WTC11 (cell line): ENCODE measurements around the gene PIP4P1. TPM values are rescaled to one million over a fixed set of nuclear protein-coding genes. Genes with fewer than 3 reads are reported as not detected.
"Not testable (repeated sequence)": the region's sequence is repeated elsewhere in the genome, so short reads cannot be mapped to it uniquely, and the experiment has no call there.

Experiments used
- ATAC-seq: fragments of 200-7000 bp; cut with Tn5 transposase; 2 replicates; pipeline ENCODE4 v1.10.0; 2021; ENCODE audit warnings: mild to moderate bottlenecking, moderate library complexity
- CTCF ChIA-PET: fragments of 300-600 bp; sonication (Branson Sonifier 250); formaldehyde crosslinking; loops from one replicate; lab custom pipeline; 2021; ENCODE audit warnings: antibody characterized with exemption; lab: Charles Lee
- POLR2A ChIA-PET: fragments of 350-600 bp; sonication (Branson Sonifier 250); formaldehyde crosslinking; loops from one replicate; lab custom pipeline; 2021; ENCODE audit warnings: antibody characterized with exemption; lab: Charles Lee
- DNase-seq: peaks from one replicate; pipeline ENCODE4 v3.0.0; 2021; ENCODE audit warnings: low spot score
- H3K27ac Mint-ChIP-seq: 2 replicates; pipeline ENCODE4 v1.8.0; 2021; ENCODE audit warnings: mixed read lengths
- H3K27me3 Mint-ChIP-seq: 2 replicates; pipeline ENCODE4 v1.8.0; 2021; ENCODE audit warnings: low read depth, mild to moderate bottlenecking, moderate library complexity, mixed read lengths
- H3K36me3 Mint-ChIP-seq: 2 replicates; pipeline ENCODE4 v1.8.0; 2021; ENCODE audit warnings: mixed read lengths
- H3K4me1 Mint-ChIP-seq: 2 replicates; pipeline ENCODE4 v1.8.0; 2022; ENCODE audit warnings: mixed read lengths
- H3K4me3 Mint-ChIP-seq: 2 replicates; pipeline ENCODE4 v1.8.0; 2021; ENCODE audit warnings: mild to moderate bottlenecking, moderate library complexity, mixed read lengths
- H3K9me3 Mint-ChIP-seq: 2 replicates; pipeline ENCODE4 v1.8.0; 2021; ENCODE audit warnings: mixed read lengths
- CDX4 ChIP-seq: fragments of 250-450 bp; sonication (Bioruptor Pico); IDR thresholded peaks from 2 replicates; pipeline ENCODE4 v1.9.0; 2021; ENCODE audit warnings: moderate library complexity, mild to moderate bottlenecking, inconsistent platforms, borderline replicate concordance
- ESRRA ChIP-seq: sonication (generic); formaldehyde crosslinking; IDR thresholded peaks from 2 replicates; pipeline ENCODE4 v1.8.1; 2022; ENCODE audit warnings: mild to moderate bottlenecking, missing genetic modification reagents, borderline replicate concordance
- FOXP1 ChIP-seq: sonication (generic); formaldehyde crosslinking; IDR thresholded peaks from 2 replicates; pipeline ENCODE4 v1.8.0; 2022; ENCODE audit warnings: missing genetic modification reagents, mild to moderate bottlenecking, moderate library complexity, borderline replicate concordance
- IRF2 ChIP-seq: sonication (generic); formaldehyde crosslinking; IDR thresholded peaks from 2 replicates; pipeline ENCODE4 v1.8.0; 2022; ENCODE audit warnings: low read depth, missing genetic modification reagents, borderline replicate concordance
- KAT7 ChIP-seq: sonication (generic); formaldehyde crosslinking; IDR thresholded peaks from 2 replicates; pipeline ENCODE4 v1.8.1; 2023; ENCODE audit warnings: missing genetic modification reagents, mild to moderate bottlenecking, borderline replicate concordance
- NFYB ChIP-seq: sonication (generic); formaldehyde crosslinking; conservative IDR thresholded peaks from 2 replicates; pipeline ENCODE4 v1.8.0; 2022; ENCODE audit warnings: low read depth, missing genetic modification reagents
- NR2C2 ChIP-seq: sonication (generic); formaldehyde crosslinking; IDR thresholded peaks from 2 replicates; pipeline ENCODE4 v1.8.0; 2022; ENCODE audit warnings: mild to moderate bottlenecking, missing genetic modification reagents
- NR3C1 ChIP-seq: sonication (generic); formaldehyde crosslinking; conservative IDR thresholded peaks from 2 replicates; pipeline ENCODE4 v1.8.1; 2023; ENCODE audit warnings: low read depth, mild to moderate bottlenecking, missing genetic modification reagents
- TP53 ChIP-seq: sonication (generic); formaldehyde crosslinking; IDR thresholded peaks from 2 replicates; pipeline ENCODE4 v1.8.1; 2023; ENCODE audit warnings: mild to moderate bottlenecking, missing genetic modification reagents
- USF1 ChIP-seq: sonication (generic); formaldehyde crosslinking; IDR thresholded peaks from 2 replicates; pipeline ENCODE4 v1.8.0; 2022; ENCODE audit warnings: mild to moderate bottlenecking, missing genetic modification reagents
- ZBTB21 ChIP-seq: sonication (generic); formaldehyde crosslinking; IDR thresholded peaks from 2 replicates; pipeline ENCODE4 v1.8.1; 2023; ENCODE audit warnings: mild to moderate bottlenecking, missing genetic modification reagents, borderline replicate concordance
- ZNF263 ChIP-seq: sonication (generic); formaldehyde crosslinking; IDR thresholded peaks from 2 replicates; pipeline ENCODE4 v1.8.1; 2022; ENCODE audit warnings: low read depth, mild to moderate bottlenecking, moderate library complexity, missing genetic modification reagents
- ZNF423 ChIP-seq: fragments of 250-450 bp; sonication (Bioruptor Pico); IDR thresholded peaks from 2 replicates; pipeline ENCODE4 v2.1.2; 2022; ENCODE audit warnings: mild to moderate bottlenecking, moderate library complexity
- total RNA-seq: library from RNA; stranded (reverse); gene quantifications from 3 replicates; pipeline ENCODE4 v1.2.3, GENCODE V29; 2021
- TF ChIP-seq, protein P1 (sequence below): fragments of 250-450 bp; sonication (Bioruptor Pico); conservative IDR thresholded peaks from 2 replicates; pipeline ENCODE4 v1.9.0; 2021; ENCODE audit warnings: mild to moderate bottlenecking
- TF ChIP-seq, protein P2 (sequence below): sonication (generic); formaldehyde crosslinking; IDR thresholded peaks from 2 replicates; pipeline ENCODE4 v1.8.1; 2022; ENCODE audit warnings: mild to moderate bottlenecking, missing genetic modification reagents, moderate library complexity, borderline replicate concordance

The PIP4P1 gene
- total RNA-seq, 1 experiment from 2014 or later = 34.1 TPM

- ChIA-PET POLR2A (no interaction called here), CTCF (no interaction called here)
- H3K4me1 Mint-ChIP-seq = peaks cover 11% of the 10 kb centered on the region
- no peak for TF ChIP-seq ZBTB21
- TF ChIP-seq ZNF423 (CRISPR knock-in tag) = no peak
- TF ChIP-seq, protein P1, sequence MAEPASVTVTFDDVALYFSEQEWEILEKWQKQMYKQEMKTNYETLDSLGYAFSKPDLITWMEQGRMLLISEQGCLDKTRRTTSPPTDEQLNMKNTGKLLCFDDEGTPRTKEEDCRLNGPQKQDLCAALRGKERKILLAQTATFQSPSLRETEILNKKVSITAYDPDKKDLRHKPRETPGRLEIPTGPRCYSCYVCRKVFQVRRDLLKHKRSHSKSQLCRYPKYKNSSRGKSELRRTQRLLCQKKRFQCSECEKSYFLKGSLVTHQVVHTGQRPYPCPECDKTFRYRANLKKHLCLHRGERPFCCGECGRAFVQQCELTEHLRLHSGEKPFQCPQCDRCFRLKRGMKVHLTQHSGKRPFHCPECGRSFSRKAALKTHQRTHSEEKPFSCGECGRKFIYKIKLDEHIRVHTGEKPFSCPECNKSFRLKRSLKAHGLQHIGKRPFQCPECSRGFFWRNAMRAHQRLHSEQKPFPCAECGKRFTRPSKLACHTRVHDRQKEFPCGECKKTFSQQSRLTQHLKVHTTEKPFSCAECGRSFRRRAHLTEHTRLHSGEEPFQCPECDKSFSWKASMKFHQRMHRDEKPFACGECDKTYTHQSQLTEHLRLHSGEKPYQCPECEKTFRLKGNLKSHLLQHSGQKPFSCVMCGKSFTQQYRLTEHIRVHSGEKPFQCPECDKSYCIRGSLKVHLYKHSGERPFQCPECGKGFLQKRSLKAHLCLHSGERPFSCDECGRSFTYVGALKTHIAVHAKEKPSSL (CRISPR knock-in tag) = no peak
- no peak for TF ChIP-seq ZNF263 (CRISPR knock-in tag)
- no peak for TF ChIP-seq NFYB (CRISPR knock-in tag)
- no peak for TF ChIP-seq CDX4
- TF ChIP-seq, protein P2, sequence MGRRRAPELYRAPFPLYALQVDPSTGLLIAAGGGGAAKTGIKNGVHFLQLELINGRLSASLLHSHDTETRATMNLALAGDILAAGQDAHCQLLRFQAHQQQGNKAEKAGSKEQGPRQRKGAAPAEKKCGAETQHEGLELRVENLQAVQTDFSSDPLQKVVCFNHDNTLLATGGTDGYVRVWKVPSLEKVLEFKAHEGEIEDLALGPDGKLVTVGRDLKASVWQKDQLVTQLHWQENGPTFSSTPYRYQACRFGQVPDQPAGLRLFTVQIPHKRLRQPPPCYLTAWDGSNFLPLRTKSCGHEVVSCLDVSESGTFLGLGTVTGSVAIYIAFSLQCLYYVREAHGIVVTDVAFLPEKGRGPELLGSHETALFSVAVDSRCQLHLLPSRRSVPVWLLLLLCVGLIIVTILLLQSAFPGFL = no peak
- no peak for TF ChIP-seq USF1
- no peak for TF ChIP-seq TP53 (CRISPR knock-in tag)
- no peak for TF ChIP-seq FOXP1
- H3K9me3 Mint-ChIP-seq = peaks cover 11% of the 10 kb centered on the region
- peaks cover 8% of the 10 kb centered on the region for H3K36me3 Mint-ChIP-seq
- no peak overlapping the region for H3K4me3 Mint-ChIP-seq
- no peak overlapping the region for H3K27ac Mint-ChIP-seq
- H3K27me3 Mint-ChIP-seq = peaks cover 5% of the 10 kb centered on the region
- DNase-seq (no peak), ATAC-seq (no peak)
Observed at GRCh38 chr14:20508367-20508766, 47.1 kb upstream of the PIP4P1 start.

DNA sequence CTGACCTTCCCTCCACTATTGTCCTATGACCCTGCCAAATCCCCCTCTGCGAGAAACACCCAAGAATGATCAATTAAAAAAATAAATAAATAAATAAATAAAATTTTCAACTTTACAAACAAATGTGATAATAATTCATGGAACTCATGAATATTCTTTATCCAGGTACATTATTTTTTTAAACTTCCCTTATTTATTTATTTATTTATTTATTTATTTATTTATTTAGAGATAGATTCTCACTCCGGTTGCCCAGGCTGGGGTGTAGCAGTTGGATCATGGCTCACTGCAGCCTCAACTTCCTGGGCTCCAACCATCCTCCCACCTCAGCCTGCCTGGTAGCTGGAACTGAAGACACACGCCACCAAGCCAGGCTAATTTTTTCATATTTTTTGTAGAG is 46.3 kb upstream of the PIP4P1 start:
- ATAC-seq, POLR2A ChIA-PET, DNase-seq: not testable (repeated sequence)

GRCh38 chr14:20506752-20507151 is 45.5 kb upstream of the PIP4P1 start:
- H3K4me3 Mint-ChIP-seq, H3K36me3 Mint-ChIP-seq, H3K27me3 Mint-ChIP-seq, H3K27ac Mint-ChIP-seq, CTCF ChIA-PET, ATAC-seq, H3K4me1 Mint-ChIP-seq, DNase-seq, POLR2A ChIA-PET: not testable (repeated sequence)
- H3K9me3 Mint-ChIP-seq = peaks cover 11% of the 10 kb centered on the region

More for the DNA sequence above, 46.3 kb upstream of the PIP4P1 start:
- peaks cover 11% of the 10 kb centered on the region for H3K9me3 Mint-ChIP-seq
- H3K4me1 Mint-ChIP-seq, H3K36me3 Mint-ChIP-seq, H3K27ac Mint-ChIP-seq, CTCF ChIA-PET, H3K4me3 Mint-ChIP-seq, H3K27me3 Mint-ChIP-seq: not testable (repeated sequence)

GRCh38 chr14:20506276-20506675 is 45.0 kb upstream of the PIP4P1 start:
- peaks cover 11% of the 10 kb centered on the region for H3K9me3 Mint-ChIP-seq
- ATAC-seq, H3K4me3 Mint-ChIP-seq, DNase-seq, H3K27me3 Mint-ChIP-seq, POLR2A ChIA-PET, CTCF ChIA-PET, H3K27ac Mint-ChIP-seq, H3K4me1 Mint-ChIP-seq, H3K36me3 Mint-ChIP-seq: not testable (repeated sequence)

GRCh38 chr14:20503898-20504297 is 42.7 kb upstream of the PIP4P1 start:
- ATAC-seq (no peak), DNase-seq (no peak)
- Mint-ChIP-seq H3K9me3 (peaks cover 11% of the 10 kb centered on the region), H3K4me1 (peaks cover 15% of the 10 kb centered on the region), H3K4me3 (no peak overlapping the region), H3K27ac (no peak overlapping the region), H3K36me3 (peaks cover 8% of the 10 kb centered on the region), H3K27me3 (peaks cover 5% of the 10 kb centered on the region)
- CTCF ChIA-PET = no interaction called here
- POLR2A ChIA-PET = no interaction called here
- TF ChIP-seq KAT7 (CRISPR knock-in tag) (no peak), ZBTB21 (no peak), NR3C1 (CRISPR knock-in tag) (no peak), ESRRA (CRISPR knock-in tag) (no peak), TP53 (CRISPR knock-in tag) (no peak), IRF2 (no peak), NR2C2 (no peak)
